AG09319 (cell line): ENCODE measurements around the gene PADI6.

Source experiments
- DNase-seq: peaks from one replicate; pipeline ENCODE4 v3.0.0-alpha.2; 2010; ENCODE audit warnings: low read depth; ENCODE audit errors: extremely low read depth
- TF ChIP-seq, protein P1 (sequence below): IDR thresholded peaks from 2 replicates; pipeline ENCODE4 v1.5.1; 2011; ENCODE audit warnings: low read depth, mild to moderate bottlenecking, inconsistent platforms, low read length, moderate library complexity

Gene PADI6

GRCh38 chr1:17371896-17372295, at the start of gene PADI6:
PADI6 (plus strand) TSS chr1:17372196; CDS start chr1:17372246, 50 bp downstream.
- TF ChIP-seq, protein P1, sequence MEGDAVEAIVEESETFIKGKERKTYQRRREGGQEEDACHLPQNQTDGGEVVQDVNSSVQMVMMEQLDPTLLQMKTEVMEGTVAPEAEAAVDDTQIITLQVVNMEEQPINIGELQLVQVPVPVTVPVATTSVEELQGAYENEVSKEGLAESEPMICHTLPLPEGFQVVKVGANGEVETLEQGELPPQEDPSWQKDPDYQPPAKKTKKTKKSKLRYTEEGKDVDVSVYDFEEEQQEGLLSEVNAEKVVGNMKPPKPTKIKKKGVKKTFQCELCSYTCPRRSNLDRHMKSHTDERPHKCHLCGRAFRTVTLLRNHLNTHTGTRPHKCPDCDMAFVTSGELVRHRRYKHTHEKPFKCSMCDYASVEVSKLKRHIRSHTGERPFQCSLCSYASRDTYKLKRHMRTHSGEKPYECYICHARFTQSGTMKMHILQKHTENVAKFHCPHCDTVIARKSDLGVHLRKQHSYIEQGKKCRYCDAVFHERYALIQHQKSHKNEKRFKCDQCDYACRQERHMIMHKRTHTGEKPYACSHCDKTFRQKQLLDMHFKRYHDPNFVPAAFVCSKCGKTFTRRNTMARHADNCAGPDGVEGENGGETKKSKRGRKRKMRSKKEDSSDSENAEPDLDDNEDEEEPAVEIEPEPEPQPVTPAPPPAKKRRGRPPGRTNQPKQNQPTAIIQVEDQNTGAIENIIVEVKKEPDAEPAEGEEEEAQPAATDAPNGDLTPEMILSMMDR: no peak
- DNase-seq: no peak

DNA sequence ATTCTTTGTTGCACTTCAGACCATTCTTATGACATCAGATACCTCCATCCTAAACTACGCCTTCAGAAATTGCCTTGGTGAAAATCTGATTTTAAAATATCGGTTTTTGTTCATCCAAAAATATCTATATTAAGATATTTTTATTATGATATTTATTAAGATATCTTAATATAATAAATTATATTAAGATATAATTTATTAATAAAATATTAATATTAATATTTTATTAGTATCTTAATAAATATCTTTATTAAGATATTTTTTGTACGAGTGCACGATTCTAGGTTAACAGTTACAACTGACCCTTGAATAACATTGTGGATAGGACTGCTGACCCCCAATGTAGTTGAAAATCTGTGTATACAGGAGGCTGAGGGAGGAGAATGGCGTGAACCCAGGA, 43.1 kb upstream of the PADI6 start:
- TF ChIP-seq, protein P1: no peak
- DNase-seq: no peak

DNA sequence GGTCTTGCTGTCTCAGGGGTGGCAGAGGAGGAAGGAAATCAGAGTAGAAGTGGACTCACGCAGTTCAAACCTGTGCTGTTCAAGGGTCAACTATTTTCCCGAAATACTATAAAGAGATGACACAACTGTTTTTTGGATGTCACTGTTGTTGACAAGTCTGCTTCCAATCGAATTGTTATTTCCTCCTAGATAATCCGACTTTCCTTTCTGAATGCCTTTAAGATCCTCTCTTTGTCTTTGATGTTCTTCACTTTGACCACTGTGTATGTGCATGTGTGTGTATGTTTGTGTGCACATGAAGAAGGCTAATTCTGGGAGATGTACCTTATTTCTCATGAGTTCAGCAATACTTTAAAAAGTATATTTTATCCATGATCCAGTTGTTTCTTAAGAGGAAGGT, 42.4 kb upstream of the PADI6 start:
- no peak for DNase-seq
- TF ChIP-seq, protein P1: no peak

DNA sequence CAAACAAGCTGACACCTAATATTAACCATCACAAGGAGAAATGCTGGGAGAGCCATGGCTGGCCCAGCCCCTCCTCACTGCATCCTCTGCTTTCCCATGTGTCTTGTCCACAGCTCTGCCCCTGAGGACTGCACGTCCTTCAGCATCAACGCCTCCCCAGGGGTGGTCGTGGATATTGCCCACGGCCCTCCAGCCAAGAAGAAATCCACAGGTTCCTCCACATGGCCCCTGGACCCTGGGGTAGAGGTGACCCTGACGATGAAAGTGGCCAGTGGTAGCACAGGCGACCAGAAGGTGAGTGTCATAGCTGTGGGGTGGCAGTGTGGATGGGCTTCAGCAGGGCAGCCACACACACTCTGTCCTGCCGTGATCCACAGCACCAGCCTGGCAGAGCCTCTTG, 41.1 kb upstream of the PADI6 start:
- DNase-seq: no peak
- TF ChIP-seq, protein P1: no peak

DNA sequence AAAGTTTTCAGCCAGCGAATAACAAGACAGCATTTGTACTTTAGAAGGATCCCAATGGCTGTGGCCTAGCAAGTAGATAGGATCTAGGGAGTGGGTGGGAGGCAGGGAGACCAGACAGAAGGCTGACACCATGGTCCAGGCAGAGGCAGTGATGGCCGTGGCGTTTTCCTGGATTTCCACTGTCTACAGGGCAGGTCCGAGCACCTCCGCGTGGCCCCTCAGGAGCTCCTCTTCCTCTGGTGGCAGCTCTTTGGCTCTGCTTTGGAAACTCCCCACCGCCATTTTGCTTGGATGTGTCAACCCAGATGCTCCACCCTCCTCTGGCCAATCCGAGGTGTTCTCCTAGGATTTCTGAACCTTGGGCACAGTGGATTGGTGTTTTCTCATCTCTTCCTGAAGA, 38.9 kb upstream of the PADI6 start:
- TF ChIP-seq, protein P1: no peak

DNA sequence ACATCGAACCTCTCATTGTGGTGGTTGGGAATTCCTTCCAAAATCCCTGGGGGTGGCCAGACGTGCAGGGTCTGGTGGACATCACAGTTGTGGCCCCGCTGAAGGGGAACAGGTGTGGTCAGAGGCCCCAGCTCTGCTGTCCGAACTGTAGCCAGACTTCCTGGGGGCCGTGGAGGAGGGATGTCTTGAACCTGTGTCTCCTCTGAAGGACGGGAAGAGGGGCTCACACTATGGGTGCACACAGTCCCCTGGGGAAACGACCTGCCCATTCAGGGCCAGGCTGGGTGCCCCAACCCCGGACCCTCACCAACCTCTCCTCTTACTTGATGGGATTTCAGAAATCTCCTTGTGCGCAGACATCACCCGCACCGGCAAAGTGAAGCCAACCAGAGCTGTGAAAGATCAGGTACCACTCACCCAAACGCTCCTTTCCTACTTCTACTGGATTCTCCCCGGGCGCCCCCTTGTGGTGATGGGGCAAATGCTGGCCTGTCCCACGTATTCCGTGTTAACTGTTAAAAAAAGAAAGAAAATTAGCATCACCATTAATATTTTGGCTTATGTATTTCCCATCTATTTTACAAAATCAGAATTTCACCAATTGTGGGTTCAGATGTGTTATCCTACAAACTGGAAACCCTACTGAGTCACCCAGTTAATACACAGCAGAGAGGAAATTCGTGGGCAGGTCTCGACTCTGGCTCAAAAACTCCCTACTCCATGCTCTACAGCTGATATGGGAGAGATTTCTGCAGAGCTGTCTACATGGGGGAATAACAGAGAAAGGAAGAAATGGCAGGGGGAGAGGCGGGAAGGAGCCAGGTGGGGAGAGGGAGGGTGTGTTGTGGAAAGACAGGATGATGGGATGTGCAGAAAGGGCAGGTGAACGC, 35.9 kb upstream of the PADI6 start:
- peak; percentile 3 for DNase-seq
- TF ChIP-seq, protein P1: peak; percentile 92

More for the DNA sequence above, 38.9 kb upstream of the PADI6 start:
- DNase-seq: no peak

GRCh38 chr1:17338706-17339493, 33.1 kb upstream of the PADI6 start:
- TF ChIP-seq, protein P1: no peak
- no peak for DNase-seq
